ENCODE results near the gene PRR18.

DNA sequence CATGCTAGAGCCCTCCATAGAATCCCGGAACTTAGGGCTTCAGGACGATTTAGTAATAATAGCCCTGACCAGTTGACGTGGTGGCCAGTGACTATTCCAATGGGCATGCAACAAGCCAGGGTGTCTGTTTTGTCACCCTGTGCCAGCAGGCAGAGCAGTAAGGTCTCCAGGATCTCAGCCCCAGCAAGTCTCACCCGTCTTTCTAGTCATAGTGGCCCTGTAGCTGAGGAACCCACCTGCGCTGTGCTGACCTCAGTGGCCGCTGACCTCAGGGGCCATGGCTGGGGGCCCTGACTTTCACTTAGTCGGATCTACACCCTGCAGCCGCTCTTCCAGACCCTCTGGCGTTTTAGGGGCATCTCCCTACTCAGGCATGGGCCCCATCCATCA is 36.8 kb downstream of the PRR18 start:
- TF ChIP-seq, protein P1, sequence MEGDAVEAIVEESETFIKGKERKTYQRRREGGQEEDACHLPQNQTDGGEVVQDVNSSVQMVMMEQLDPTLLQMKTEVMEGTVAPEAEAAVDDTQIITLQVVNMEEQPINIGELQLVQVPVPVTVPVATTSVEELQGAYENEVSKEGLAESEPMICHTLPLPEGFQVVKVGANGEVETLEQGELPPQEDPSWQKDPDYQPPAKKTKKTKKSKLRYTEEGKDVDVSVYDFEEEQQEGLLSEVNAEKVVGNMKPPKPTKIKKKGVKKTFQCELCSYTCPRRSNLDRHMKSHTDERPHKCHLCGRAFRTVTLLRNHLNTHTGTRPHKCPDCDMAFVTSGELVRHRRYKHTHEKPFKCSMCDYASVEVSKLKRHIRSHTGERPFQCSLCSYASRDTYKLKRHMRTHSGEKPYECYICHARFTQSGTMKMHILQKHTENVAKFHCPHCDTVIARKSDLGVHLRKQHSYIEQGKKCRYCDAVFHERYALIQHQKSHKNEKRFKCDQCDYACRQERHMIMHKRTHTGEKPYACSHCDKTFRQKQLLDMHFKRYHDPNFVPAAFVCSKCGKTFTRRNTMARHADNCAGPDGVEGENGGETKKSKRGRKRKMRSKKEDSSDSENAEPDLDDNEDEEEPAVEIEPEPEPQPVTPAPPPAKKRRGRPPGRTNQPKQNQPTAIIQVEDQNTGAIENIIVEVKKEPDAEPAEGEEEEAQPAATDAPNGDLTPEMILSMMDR (conservative IDR thresholded peaks at IDR 0.05) = no peak
- TF ChIP-seq ZFX (IDR thresholded peaks at IDR 0.05) = no peak

Data from C4-2B (cell line).